ENCODE measurements around the gene ATP2A2. TPM values are rescaled to one million over a fixed set of nuclear protein-coding genes. Genes with fewer than 3 reads are reported as not detected.

ATP2A2 gene
- 79.0 and 82.2 TPM in 2 replicates for total RNA-seq

GRCh38 chr12:110280779-110281548 lies at the start of gene ATP2A2:
Gene ATP2A2, plus strand, starts transcription at chr12:110281247. Its CDS starts 543 bp downstream, at chr12:110281790.

Other genes with a start within 250 kb of the ATP2A2 start
- 9.2 and 9.7 TPM in 2 replicates for gene C12orf76, start 232.7 kb upstream of the ATP2A2 start, total RNA-seq
- gene IFT81, start 156.9 kb upstream of the ATP2A2 start, total RNA-seq, result 6.8 and 8.2 TPM in 2 replicates
- gene ANAPC7, start 122.5 kb downstream of the ATP2A2 start, total RNA-seq, result 38.9 and 49.3 TPM in 2 replicates
- gene ARPC3, start 169.1 kb downstream of the ATP2A2 start, total RNA-seq, result 400 and 416 TPM in 2 replicates
- 16.8 and 24.5 TPM in 2 replicates for gene GPN3, start 187.0 kb downstream of the ATP2A2 start, total RNA-seq
- gene FAM216A, start 187.6 kb downstream of the ATP2A2 start, total RNA-seq, result 22.0 and 26.4 TPM in 2 replicates
- 77.5 and 100 TPM in 2 replicates for gene VPS29, start 220.9 kb downstream of the ATP2A2 start, total RNA-seq
- gene RAD9B, start 221.1 kb downstream of the ATP2A2 start, total RNA-seq, result under 0.01 and 0.15 TPM in 2 replicates

Data from bronchus fibroblast of lung (primary cell).